Uterus (tissue), 4 donors: ENCODE measurements around the gene BHLHE41. TPM values are rescaled to one million over a fixed set of nuclear protein-coding genes. Genes with fewer than 3 reads are reported as not detected.
A peak's percentile ranks its signal among the peaks of the same experiment; 100 is the strongest.

Source experiments
- DNase-seq, 2 donors: peaks; one replicate each; pipeline ENCODE4 v3.0.0-alpha.2; 2019 to 2020
- H3K27ac ChIP-seq, 2 donors: fragments of 200-600 bp; sonication (generic); 1 replicate in 1 of 2; 2 replicates in 1 of 2; pipeline ENCODE4 v1.5.1; 2016 to 2018
- H3K27me3 ChIP-seq, 2 donors: fragments of 200-600 bp; sonication (generic); one replicate each; pipeline ENCODE4 v1.5.1; 2018 to 2019; ENCODE audit warnings: control low read depth in 1 of 2
- H3K36me3 ChIP-seq, 2 donors: fragments of 200-600 bp; sonication (generic); one replicate each; pipeline ENCODE4 v1.5.1; 2019; ENCODE audit warnings: control low read depth in 1 of 2
- H3K4me1 ChIP-seq, 2 donors: fragments of 200-600 bp; sonication (generic); one replicate each; pipeline ENCODE4 v1.5.1; 2018 to 2019; ENCODE audit warnings: control low read depth in 1 of 2
- H3K4me3 ChIP-seq, 2 donors: fragments of 200-600 bp; sonication (generic); 1 replicate in 1 of 2; 2 replicates in 1 of 2; pipeline ENCODE4 v1.5.1; 2018 to 2019; ENCODE audit warnings: mild to moderate bottlenecking in 1 of 2
- H3K9me3 ChIP-seq, 2 donors: fragments of 200-600 bp; sonication (generic); one replicate each; pipeline ENCODE4 v1.5.1; 2019; ENCODE audit warnings: control low read depth in 1 of 2
- CTCF ChIP-seq, 4 experiments: fragments of 200-600 bp in 2 of 4; fragments of 450-650 bp in 2 of 4; sonication (generic) in 2 of 4; IDR thresholded peaks; one replicate each; pipeline ENCODE4 v1.5.1; 2016 to 2019; ENCODE audit warnings: antibody characterized with exemption in 4 of 4, mild to moderate bottlenecking in 2 of 4, moderate library complexity in 1 of 4
- POLR2A ChIP-seq, 2 donors: fragments of 450-650 bp; IDR thresholded peaks; one replicate each; pipeline ENCODE4 v1.6.1; 2016; ENCODE audit warnings: antibody characterized with exemption in 2 of 2, mild to moderate bottlenecking in 1 of 2, moderate library complexity in 1 of 2
- intact Hi-C: fragments of 100-400 bp; cut with DNase I; formaldehyde crosslinking; loops from one replicate; pipeline ENCODE4 v1.15.1; 2023; ENCODE audit warnings: low total_unique reads
- total RNA-seq, 4 donors: library from RNA; depleted of rRNA in 3 of 4; stranded (reverse); fragments of >200 nt in 3 of 4; gene quantifications; one replicate each; pipeline versions ENCODE4 v1.1.0 to v1.2.4, GENCODE V29; 2014 to 2023
- donor health status: DM: yes; HTN: yes; CAD: no.

BHLHE41 gene
- 10 to 100 TPM in 1 of 4 donors, 1 to 10 TPM in 3; 2.1 to 31.2 (median 5.0) TPM for total RNA-seq

- Histone ChIP-seq H3K4me1 (peaks cover 0 to 8% of the 10 kb centered on the region in 2 donors), H3K4me3 (peak within 1 kb of the TSS; percentile 52 to 78), H3K27me3 (no peaks in the 10 kb centered on the region), H3K9me3 (no peaks in the 10 kb centered on the region), H3K27ac (peak within 1 kb of the TSS; percentile 96 to 97), H3K36me3 (no peaks in the 10 kb centered on the region)
- intact Hi-C loops: no loop called here
- TF ChIP-seq POLR2A (IDR thresholded peaks at IDR 0.05) (peak in 1 of 2 donors; percentile 80), CTCF (IDR thresholded peaks at IDR 0.05) (peak in 1 of 4 experiments; percentile 6)
- DNase-seq: peak; percentile 74 to 82
These were observed at the start of gene BHLHE41 for GRCh38 chr12:26124446-26125399. TSS of gene BHLHE41 (minus strand) at chr12:26125037. CDS start at chr12:26124779, 258 bp downstream.

GRCh38 chr12:26172946-26173552, 48.2 kb upstream of the BHLHE41 start:
- H3K27me3 ChIP-seq: no peaks in the 10 kb centered on the region
- H3K36me3 ChIP-seq: no peaks in the 10 kb centered on the region
- H3K27ac ChIP-seq: no peak overlapping the region
- TF ChIP-seq POLR2A (IDR thresholded peaks at IDR 0.05) (no peak), CTCF (IDR thresholded peaks at IDR 0.05) (no peak)
- no peaks in the 10 kb centered on the region for H3K9me3 ChIP-seq
- H3K4me1 ChIP-seq: no peaks in the 10 kb centered on the region
- intact Hi-C loops: no loop called here
- DNase-seq: no peak
- no peak overlapping the region for H3K4me3 ChIP-seq

- intact Hi-C loops: no loop called here
These were observed 47.7 kb upstream of the BHLHE41 start for GRCh38 chr12:26172539-26172938.

GRCh38 chr12:26172013-26172412, 47.2 kb upstream of the BHLHE41 start:
- no peak for DNase-seq
- H3K27me3 ChIP-seq: no peaks in the 10 kb centered on the region
- no peak overlapping the region for H3K4me3 ChIP-seq
- no peak for TF ChIP-seq CTCF (IDR thresholded peaks at IDR 0.05)
- TF ChIP-seq POLR2A (IDR thresholded peaks at IDR 0.05): no peak
- no peaks in the 10 kb centered on the region for H3K9me3 ChIP-seq
- H3K4me1 ChIP-seq: no peaks in the 10 kb centered on the region
- H3K27ac ChIP-seq: no peak overlapping the region
- H3K36me3 ChIP-seq: no peaks in the 10 kb centered on the region
- intact Hi-C loops: no loop called here

More at GRCh38 chr12:26172539-26172938, 47.7 kb upstream of the BHLHE41 start:
- Histone ChIP-seq H3K36me3 (no peaks in the 10 kb centered on the region), H3K9me3 (no peaks in the 10 kb centered on the region), H3K27ac (no peak overlapping the region), H3K27me3 (no peaks in the 10 kb centered on the region), H3K4me3 (no peak overlapping the region), H3K4me1 (no peaks in the 10 kb centered on the region)
- no peak for DNase-seq
- TF ChIP-seq POLR2A (IDR thresholded peaks at IDR 0.05) (no peak), CTCF (IDR thresholded peaks at IDR 0.05) (no peak)

- Histone ChIP-seq H3K36me3 (no peaks in the 10 kb centered on the region), H3K4me3 (no peak overlapping the region), H3K9me3 (no peaks in the 10 kb centered on the region), H3K27ac (no peak overlapping the region), H3K27me3 (no peaks in the 10 kb centered on the region), H3K4me1 (no peaks in the 10 kb centered on the region)
- no peak for TF ChIP-seq CTCF (IDR thresholded peaks at IDR 0.05)
- TF ChIP-seq POLR2A (IDR thresholded peaks at IDR 0.05): no peak
- intact Hi-C loops: no loop called here
- DNase-seq: no peak
These were observed 39.3 kb upstream of the BHLHE41 start for GRCh38 chr12:26164118-26164517.
